ENCODE results near the gene PSMC3. TPM values are rescaled to one million over a fixed set of nuclear protein-coding genes. Genes with fewer than 3 reads are reported as not detected.

PSMC3 gene
- polyA plus RNA-seq (2011; rRNA removed): 187 and 191 TPM in 2 replicates
- 75.7 and 121 TPM in 2 replicates for polyA minus RNA-seq (2011; rRNA and poly(A)+ RNA removed)

- H3K36me3 ChIP-seq (ENCODE audit: control insufficient read depth, insufficient read depth, low read length): peaks cover 22% of the 10 kb centered on the region
- H3K4me3 ChIP-seq (ENCODE audit: low read depth, low read length): peak within 1 kb of the TSS; percentile 82
- POLR2A ChIA-PET: no interaction called here
- no peak for TF ChIP-seq CTCF (IDR thresholded peaks at IDR 0.05; ENCODE audit: insufficient read depth, low read depth, low read length)
- H3K27me3 ChIP-seq (ENCODE audit: control insufficient read depth, insufficient read depth, low read length): no peaks in the 10 kb centered on the region
- CTCF ChIA-PET: interaction anchor here (1.0 to 2.8 kb wide), 6 partner anchors 9 to 52 kb away, joined by 3 to 15 read pairs (median 4); no protein-coding TSS in a partner anchor
- peak; percentile 64 for DNase-seq (ENCODE audit: low read depth)
These were observed at the start of gene PSMC3 for GRCh38 chr11:47426062-47426956. Gene PSMC3 (minus strand): TSS chr11:47426439. CDS start chr11:47426279, 160 bp downstream.

GRCh38 chr11:47470671-47471070 lies 44.4 kb upstream of the PSMC3 start:
- peaks cover 30% of the 10 kb centered on the region for H3K36me3 ChIP-seq (ENCODE audit: control insufficient read depth, insufficient read depth, low read length)
- ChIA-PET CTCF (interaction anchor here (1.3 kb wide), 1 partner anchor 67 kb away, joined by 3 read pairs; no protein-coding TSS in a partner anchor), POLR2A (no interaction called here)
- DNase-seq (ENCODE audit: low read depth): no peak
- no peak for TF ChIP-seq CTCF (IDR thresholded peaks at IDR 0.05; ENCODE audit: insufficient read depth, low read depth, low read length)
- H3K27me3 ChIP-seq (ENCODE audit: control insufficient read depth, insufficient read depth, low read length): no peaks in the 10 kb centered on the region
- no peak overlapping the region for H3K4me3 ChIP-seq (ENCODE audit: low read depth, low read length)

- TF ChIP-seq CTCF (IDR thresholded peaks at IDR 0.05; ENCODE audit: insufficient read depth, low read depth, low read length): no peak
- Histone ChIP-seq H3K36me3 (ENCODE audit: control insufficient read depth, insufficient read depth, low read length) (peaks cover 25% of the 10 kb centered on the region), H3K27me3 (ENCODE audit: control insufficient read depth, insufficient read depth, low read length) (no peaks in the 10 kb centered on the region), H3K4me3 (ENCODE audit: low read depth, low read length) (no peak overlapping the region)
- DNase-seq (ENCODE audit: low read depth): no peak
- POLR2A ChIA-PET: no interaction called here
- CTCF ChIA-PET: interaction anchor here (0.7 kb wide), 1 partner anchor 148 kb away, joined by 3 read pairs; no protein-coding TSS in a partner anchor
These were observed 43.3 kb upstream of the PSMC3 start for GRCh38 chr11:47469361-47470179.

- Histone ChIP-seq H3K27me3 (ENCODE audit: control insufficient read depth, insufficient read depth, low read length) (no peaks in the 10 kb centered on the region), H3K36me3 (ENCODE audit: control insufficient read depth, insufficient read depth, low read length) (peaks cover 21% of the 10 kb centered on the region), H3K4me3 (ENCODE audit: low read depth, low read length) (no peak overlapping the region)
- no peak for TF ChIP-seq CTCF (IDR thresholded peaks at IDR 0.05; ENCODE audit: insufficient read depth, low read depth, low read length)
- DNase-seq (ENCODE audit: low read depth): no peak
- ChIA-PET POLR2A (no interaction called here), CTCF (no interaction called here)
These were observed 42.5 kb upstream of the PSMC3 start for GRCh38 chr11:47468598-47469214.
